NCI-H128 (cell line): ENCODE data around the gene SLC5A9.
"Not testable (repeated sequence)": the region's sequence is repeated elsewhere in the genome, so short reads cannot be mapped to it uniquely, and the experiment has no call there.

Experiments used
- DNase-seq: peaks from one replicate; lab custom pipeline; 2025; ENCODE audit not compliant: unreplicated experiment; lab: John Stamatoyannopoulos, UW

Gene SLC5A9

DNA sequence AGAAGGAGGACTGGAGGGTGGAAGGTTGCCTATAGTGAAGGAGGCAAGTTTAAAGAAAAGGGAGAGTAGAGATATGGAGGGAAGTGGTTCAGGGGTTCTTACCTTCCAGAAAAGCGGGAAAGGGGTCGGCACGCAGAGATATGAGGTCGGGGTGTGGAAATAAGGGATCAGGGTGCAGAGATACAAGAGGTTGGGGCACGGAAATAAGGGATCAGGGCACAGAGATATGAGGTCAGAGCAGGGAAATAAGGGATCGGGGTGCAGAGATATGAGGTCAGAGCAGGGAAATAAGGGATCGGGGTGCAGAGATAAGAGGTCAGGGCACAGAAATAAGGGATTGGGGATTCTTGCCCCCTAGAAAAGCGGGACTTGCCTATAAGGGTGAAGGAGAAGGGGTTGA, 9.1 kb upstream of the SLC5A9 start:
- DNase-seq: not testable (repeated sequence)

DNA sequence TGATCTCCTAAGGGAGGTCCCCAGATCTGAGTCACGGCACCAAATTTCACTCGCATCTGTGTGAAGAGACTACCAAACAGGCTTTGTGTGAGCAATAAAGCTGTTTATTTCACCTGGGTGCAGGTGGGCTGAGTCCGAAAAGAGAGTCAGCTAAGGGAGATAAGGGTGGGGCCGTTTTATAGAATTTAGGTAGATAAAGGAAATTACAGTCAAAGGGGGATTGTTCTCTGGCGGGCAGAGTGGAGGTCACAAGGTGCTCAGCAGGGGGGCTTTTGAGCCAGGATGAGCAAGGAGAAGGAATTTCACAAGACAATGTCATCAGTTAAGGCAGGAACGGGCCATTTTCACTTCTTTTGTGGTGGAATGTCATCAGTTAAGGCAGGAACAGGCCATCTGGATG, 8.2 kb upstream of the SLC5A9 start:
- DNase-seq: not testable (repeated sequence)

DNA sequence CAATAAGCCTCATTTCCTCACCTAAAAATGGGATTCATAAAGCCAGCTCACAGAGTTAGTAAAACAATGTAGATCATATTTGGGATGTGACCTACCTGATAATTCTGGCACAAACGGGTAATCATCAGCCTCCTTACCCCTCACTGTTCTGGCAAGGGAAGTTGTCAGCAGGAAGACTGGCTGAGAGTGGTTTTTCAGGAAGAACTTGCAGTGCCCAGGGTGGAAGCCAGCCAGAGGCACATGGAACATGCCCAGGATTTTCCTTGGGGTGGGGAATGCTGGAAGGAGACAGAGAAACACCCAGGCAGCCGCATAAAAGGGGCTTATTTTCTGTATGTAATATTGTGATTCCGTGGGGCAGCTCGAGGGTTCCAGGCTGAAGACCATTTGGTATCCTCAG, 7.7 kb upstream of the SLC5A9 start:
- no peak for DNase-seq

DNA sequence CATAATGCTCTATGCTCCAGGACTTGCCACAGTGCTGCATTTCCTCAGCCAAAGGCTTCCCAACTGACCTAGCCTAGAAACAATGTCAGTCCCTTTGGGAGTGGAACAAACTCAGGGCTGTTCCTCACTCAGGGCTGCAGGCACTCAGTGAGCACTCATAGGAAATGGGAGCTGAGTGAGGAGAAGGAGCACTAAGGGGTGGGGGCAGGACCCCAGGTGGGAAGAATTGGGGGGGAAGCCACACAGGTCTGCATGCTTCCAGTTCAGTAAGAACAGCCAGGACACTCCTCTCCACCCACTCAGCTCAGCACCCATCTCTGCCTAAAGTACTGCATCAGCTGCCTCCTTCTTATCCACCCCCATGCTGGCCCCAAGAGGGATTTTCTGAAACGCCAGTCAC, 7.3 kb upstream of the SLC5A9 start:
- no peak for DNase-seq

DNA sequence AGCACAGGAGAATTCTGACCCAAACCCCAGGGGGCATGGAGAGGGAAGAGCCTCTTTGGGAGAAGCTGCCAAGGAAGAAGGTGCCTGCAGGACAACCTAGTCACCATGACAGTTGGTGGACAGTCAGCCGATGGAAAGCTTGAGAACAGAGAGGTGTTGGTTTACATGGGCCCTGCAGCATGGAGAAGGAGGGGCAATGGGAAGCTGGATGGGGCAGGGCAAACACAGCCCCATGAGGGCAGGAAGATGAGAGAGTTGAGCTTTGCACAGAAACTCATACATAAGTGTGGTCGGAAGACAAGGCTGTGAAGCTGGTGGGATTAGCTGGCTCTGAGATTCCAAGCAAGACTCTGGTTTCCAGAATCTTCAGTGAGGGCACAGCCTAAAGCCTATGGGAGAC, 6.6 kb upstream of the SLC5A9 start:
- no peak for DNase-seq

DNA sequence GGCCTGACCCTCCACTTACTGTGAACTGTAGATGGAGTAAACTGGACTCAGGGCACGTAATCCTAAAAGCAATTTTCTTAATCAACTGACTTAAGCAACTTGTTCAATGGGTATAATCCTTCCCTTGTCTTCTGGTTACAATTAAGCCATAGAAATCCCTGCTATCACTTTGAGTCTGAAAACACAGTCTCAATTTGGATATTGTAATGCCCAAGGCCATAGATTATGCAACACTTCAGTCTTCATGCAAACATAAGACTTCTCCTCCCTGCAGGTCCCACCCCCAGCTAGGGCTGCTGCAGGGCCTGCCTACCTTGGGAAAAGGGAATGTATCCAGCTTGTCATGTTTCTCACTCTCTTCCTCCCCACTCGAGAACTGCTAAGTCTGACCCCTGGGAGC, 6.2 kb upstream of the SLC5A9 start:
- no peak for DNase-seq

DNA sequence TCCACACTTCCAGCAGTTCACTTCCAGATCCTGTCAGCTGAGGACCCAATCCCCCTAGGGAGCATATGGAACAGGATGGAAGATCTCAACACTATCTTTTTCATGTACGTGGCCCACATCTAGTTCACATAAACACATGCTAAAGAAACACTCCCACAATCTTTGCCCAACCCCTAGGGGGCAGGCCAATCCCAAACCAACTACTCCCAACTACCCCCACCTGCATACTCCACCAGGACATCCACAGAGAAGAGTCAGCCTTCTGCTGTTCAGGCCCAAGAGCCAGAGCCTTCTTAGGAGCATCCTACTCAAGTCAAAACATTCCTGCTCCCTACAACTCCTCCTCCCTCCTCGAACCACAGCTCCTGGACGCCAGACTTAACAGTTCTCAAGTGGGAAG, 5.6 kb upstream of the SLC5A9 start:
- DNase-seq: no peak

DNA sequence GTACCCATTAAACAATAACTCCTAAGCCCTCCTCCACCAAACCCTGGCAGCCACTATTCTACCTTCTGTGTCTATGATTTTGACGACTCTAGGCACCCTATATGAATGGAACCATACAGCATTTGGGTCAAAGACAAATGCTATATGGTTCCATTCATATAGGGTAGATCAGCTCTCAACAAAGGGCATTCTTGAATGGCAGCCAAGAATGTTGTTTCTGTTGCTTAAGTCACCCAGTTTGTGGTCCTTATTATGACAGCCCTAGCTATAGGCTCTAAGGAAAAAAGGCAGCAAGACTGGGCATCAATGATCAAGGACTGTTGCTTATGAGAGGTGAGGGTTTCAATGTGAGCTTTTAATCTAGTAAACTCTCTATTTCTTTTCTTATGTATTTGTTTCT, 4.7 kb upstream of the SLC5A9 start:
- no peak for DNase-seq

DNA sequence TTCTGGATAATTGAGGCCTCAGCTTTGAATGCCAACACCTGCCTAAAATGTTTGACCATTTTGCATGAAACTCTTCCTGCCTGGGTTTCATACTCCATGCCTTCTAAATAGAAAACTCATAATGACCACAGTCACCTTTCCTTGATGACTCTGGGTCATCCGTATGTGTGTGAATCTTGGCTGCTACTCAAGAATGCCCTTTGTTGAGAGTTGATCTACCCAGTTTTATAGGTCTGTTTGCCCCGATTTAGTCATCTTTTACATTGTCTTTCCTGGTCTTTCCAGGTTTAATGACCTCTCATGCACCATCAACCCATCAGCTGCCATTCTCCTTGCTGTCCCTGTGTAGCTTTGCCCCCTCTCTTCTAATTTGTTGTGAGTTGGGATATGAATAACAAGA, 2.7 kb upstream of the SLC5A9 start:
- no peak for DNase-seq

DNA sequence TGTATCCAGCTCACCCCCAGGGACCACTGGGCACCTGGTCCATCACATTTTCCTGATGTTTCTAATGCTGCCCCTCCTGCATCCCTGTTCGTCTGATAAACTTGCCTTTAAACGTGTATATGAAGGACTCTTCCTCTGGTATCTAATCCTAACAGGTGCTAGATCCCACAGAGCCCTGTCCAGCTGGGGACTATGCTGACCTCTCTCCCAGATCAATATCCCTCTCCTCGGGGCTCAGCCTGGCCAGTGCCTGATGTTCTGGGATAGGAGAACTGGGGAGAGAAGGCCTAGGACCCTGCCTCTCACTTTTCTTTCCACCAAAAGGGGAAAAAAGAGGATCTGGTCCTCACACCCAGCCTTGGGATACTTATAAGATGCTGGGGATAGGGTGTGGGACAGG, 1.4 kb upstream of the SLC5A9 start:
- no peak for DNase-seq

DNA sequence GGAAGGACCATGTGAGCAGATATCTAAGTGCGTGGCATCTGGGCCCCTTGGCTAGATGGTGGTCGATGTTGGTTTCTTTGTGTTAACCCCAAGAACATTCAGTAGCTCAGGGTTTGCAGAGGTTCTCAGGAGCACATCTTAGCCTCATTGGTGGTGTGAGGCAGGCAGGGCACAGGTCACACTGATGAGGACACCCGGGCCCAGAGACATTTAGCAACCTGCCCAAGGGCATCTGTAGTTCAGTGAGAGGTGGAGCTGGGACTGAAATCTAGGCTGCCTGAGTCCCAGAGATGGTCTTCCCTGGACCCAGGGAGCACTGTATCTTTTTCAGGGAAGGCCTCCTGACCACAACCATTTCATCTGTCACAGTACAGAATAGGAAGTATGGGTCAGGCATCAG, 859 bp upstream of the SLC5A9 start:
- DNase-seq: no peak

DNA sequence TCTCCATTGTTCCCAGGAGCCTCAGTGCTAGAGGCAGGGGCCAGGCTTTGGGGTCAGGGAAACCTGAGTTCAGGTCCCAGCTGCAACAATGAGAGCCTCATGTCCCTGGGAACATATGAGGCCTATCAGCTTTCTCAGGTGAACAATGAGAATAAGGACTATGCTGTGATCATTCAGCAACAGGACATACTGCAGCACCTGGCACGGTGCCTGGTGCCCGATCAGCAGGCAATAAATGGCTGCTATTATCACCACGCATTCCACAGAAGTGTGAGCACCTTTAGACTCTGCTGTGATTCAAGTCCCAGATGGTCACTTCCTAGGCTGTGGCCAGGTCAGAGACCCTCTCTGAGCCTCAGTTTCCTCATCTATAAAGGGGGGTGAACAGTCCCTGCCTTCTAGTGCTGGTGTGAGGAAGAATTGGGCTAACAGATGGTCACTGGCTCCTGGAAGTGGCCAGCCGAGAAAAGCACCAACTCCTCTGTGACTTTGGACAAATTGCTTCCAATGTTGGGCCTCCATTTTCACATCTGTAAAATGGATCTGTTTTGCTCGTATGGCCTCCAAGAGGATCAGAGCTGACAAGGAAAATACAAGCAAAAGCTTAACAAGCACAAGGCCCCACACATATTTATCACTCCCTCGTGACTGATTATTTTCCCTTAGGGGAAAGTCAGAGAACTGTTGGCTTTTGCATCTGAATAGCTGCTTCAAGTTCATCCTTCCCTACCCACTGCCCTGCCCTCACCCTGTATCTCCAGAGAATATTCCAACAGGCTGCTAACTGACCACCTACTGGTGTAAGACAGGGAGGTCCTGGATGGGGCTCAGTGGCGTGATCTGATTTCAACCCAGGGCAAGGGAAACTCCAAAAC, 1.1 kb downstream of the SLC5A9 start:
- DNase-seq: no peak

DNA sequence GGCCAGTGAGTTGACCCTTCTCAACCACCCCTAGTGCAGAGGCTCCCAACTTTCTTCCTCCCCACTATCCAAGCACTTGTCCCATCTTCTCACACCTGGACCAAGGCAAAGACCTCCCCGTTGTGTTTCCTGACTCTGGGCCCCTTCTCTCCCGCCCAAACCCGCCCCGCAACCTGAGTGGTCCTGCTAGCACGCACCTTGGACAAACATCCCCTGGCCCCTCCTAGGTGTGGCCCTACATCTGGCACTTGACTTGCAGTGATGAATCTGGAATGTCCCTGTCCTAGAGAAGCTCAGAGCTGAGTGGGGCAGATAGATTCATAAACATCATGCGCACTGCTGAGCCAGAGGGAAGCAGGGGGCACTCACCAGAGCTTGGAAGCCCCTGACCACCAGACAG, 2.3 kb downstream of the SLC5A9 start:
- no peak for DNase-seq

DNA sequence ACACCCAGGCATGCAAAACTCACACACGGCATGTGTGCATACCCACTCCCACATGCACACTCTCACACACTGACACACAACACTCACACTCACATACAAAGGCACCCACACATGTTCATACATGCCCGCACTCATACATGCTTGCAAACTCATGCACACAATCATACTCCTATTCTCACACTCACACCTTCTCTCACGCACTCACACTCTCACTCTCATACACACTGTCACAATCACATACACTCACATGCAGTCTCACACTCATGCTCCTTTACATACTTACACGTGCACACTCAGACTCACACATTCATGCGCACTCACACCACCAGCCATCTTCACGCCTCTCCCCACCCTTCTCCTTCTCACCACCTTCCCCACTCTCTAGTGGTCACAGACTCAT, 3.1 kb downstream of the SLC5A9 start:
- DNase-seq: no peak

DNA sequence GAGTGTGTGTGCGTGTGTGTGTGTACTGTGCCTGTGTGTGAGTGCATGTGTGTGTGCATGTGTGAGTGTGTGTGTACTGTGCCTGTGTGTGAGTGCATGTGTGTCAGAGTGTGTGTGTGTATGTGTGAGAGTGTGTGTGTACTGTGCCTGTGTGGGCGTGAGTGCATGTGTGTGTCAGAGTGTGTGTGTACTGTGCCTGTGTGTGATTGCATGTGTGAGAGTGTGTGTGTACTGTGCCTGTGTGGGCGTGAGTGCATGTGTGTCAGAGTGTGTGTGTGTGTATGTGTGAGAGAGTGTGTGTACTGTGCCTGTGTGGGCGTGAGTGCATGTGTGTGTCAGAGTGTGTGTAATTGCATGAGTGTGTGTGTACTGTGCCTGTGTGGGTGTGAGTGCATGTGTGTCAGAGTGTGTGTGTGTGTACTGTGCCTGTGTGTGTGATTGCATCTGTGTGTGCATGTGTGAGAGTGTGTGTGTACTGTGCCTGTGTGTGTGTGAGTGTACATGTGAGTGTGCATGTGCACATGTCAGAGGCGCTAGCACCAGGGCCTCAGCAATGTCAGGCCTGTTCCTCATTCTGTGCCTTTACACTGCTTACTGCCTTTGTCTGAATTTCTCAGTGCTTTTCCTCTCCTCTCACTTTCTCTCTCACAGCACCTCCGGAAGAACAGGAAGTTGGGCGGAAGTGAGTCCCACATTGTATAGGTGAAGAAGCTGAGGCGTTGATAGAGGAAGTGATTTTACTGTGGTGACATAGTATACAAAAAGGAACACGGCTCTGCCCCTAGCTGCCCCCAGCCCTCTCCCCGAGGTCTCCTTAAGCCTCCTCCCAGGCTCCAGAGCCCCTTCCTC, 4.9 kb downstream of the SLC5A9 start:
- DNase-seq: no peak

DNA sequence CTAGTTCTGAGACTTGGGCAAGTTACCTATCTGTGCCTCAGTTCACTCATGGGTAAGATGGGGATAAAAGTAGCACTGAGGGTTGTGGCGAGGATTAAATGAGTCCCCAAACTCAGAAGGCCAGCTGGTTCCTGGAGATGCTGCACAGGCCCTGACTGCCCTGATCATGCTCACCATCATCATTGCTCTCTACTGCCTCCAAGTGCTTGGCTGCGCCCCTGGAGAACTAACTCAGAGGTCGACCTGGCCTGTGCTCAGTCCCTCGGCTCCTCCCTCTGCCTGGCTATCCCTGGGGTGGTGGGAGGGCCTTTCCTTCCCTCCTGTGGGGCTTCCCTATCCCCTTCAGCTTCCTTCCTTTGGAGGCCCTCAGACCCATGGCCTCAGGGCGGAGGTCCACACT, 5.6 kb downstream of the SLC5A9 start:
- no peak for DNase-seq

DNA sequence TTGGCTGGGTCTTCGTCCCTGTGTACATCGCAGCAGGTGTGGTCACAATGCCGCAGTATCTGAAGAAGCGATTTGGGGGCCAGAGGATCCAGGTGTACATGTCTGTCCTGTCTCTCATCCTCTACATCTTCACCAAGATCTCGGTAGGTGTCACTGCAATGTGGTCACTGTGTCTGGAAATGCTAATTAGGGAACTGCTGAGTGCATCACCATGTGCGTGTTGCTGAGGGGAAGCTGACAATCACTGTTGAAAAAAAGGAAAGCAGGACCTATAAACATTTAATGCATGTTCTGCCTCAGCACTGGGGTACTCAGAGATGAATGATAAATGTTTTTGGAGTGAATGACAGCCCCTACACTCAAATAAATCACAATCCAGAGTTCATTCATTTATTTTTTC, 6.8 kb downstream of the SLC5A9 start:
- no peak for DNase-seq

DNA sequence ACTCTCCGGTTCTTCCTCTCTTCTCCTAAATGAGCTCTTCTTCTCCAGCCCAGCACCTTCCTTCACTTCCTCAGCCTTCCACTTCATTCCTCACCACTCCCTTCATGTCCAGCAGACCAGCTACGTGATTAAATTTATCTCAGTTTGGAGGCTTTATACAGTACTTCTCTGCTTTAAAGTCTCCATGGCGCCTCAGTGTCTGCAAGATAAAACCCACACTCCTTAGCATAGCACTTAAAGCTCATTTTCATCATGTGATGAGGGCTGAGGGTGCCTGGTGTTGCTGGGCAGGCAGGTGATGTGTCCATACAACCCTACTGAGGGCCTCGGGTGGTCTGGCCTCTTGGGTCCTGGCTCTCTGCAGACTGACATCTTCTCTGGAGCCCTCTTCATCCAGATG, 7.7 kb downstream of the SLC5A9 start:
- DNase-seq: no peak

DNA sequence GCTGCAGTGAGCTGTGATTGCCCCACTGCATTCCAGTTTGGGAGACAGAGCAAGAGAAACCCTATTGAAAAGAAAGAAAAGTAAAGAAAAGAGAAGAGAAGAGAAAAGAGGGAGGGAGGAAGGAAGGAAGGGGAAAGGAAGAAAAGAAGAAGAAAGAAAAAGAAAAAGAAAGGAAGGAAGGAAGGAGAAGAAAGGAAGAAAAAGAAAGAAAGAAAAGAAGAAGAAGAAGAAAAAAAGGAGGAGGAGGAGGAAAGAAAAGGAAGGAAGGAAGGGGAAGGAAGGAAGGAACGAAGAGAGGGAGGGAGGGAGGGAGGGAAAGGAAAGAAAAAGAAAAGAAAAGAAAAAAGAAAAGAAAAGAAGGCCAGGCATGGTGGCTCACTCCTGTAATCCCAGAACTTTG, 10.2 kb downstream of the SLC5A9 start:
- no peak for DNase-seq

DNA sequence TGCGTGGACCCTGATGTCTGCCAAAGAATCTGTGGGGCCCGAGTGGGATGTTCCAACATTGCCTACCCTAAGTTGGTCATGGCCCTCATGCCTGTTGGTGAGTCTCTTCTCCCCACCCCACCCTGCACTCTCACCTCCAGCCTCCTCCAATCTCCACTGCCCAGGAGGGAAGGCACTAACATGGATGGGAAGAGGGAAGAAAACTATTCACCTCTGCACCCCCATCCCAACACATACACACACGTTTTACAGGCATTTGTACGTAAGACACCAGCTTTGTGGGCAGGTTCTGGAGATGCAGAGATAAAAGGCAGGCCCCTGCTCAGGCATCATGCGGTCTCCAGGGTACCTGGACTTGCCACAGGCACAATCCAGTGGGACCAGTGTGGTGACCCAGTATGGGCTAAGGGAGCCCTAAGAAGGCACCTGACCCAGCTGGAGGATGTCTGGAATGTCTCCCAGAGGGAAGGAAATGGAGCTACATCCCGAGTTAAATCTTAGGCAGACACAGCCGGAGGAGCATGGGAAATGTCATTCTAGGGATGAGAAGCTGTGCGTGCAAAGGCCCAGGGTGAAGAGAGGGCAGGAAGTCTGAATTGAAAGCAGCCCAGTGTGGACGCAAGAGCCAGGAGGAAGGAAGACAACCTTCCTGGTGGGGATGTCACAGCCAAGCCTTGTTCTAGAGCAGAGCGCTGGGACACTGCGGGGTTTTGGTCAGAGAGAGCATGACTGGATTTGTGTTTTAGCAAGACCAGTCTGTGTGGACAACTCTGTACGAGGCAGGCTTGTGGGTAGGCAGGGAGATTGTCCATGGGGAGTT, 11.4 kb downstream of the SLC5A9 start:
- no peak for DNase-seq

DNA sequence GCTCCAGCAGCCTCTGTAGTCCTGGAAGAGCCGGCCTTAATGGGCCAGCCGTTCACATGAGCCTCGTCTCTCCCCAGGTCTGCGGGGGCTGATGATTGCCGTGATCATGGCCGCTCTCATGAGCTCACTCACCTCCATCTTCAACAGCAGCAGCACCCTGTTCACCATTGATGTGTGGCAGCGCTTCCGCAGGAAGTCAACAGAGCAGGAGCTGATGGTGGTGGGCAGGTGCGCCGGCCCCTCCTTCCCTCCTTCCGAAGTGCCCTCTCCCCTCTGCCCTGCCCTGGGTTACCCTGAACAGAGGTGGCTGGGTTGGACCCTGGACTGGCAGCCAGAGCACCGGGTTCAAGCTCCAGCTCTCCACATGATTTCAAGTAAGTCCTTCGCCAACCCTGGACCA, 13.1 kb downstream of the SLC5A9 start:
- DNase-seq: no peak
